Activated naive CD4-positive, alpha-beta T cell treated with anti-CD3 and anti-CD28 coated beads, Interleukin-2, amount 10 ng/mL, durations not matched to agents 7 days and 5 days (primary cell): ENCODE results near the gene HES1.

Source experiments
- CTCF ChIA-PET: fragments of 350-600 bp; sonication (Branson Sonifier 250); formaldehyde crosslinking; loops from one replicate; lab custom pipeline; 2021; ENCODE audit warnings: antibody characterized with exemption; lab: Charles Lee
- DNase-seq: peaks from one replicate; pipeline ENCODE4 v3.0.0-alpha.2; 2020
- H3K27ac Mint-ChIP-seq: one replicate; pipeline ENCODE4 v1.8.0; 2021; ENCODE audit warnings: mild to moderate bottlenecking, moderate library complexity, mixed read lengths
- H3K27me3 Mint-ChIP-seq: one replicate; pipeline ENCODE4 v1.8.0; 2021; ENCODE audit warnings: mild to moderate bottlenecking, mixed read lengths
- H3K36me3 Mint-ChIP-seq: one replicate; pipeline ENCODE4 v1.8.0; 2021; ENCODE audit warnings: mixed read lengths
- H3K4me1 Mint-ChIP-seq: one replicate; pipeline ENCODE4 v1.8.0; 2021; ENCODE audit warnings: mixed read lengths
- H3K4me3 Mint-ChIP-seq: one replicate; pipeline ENCODE4 v1.8.0; 2021; ENCODE audit warnings: mild to moderate bottlenecking, moderate library complexity, mixed read lengths
- H3K9me3 Mint-ChIP-seq: one replicate; pipeline ENCODE4 v1.8.0; 2021; ENCODE audit warnings: mixed read lengths

HES1 gene

GRCh38 chr3:194097141-194097882, 38.6 kb upstream of the HES1 start:
- H3K9me3 Mint-ChIP-seq, result no peaks in the 10 kb centered on the region
- H3K4me1 Mint-ChIP-seq, result peaks cover 39% of the 10 kb centered on the region
- no peak for DNase-seq
- no peak overlapping the region for H3K4me3 Mint-ChIP-seq
- peaks cover 56% of the 10 kb centered on the region for H3K27me3 Mint-ChIP-seq
- CTCF ChIA-PET, result no interaction called here
- no peak overlapping the region for H3K27ac Mint-ChIP-seq
- no peaks in the 10 kb centered on the region for H3K36me3 Mint-ChIP-seq

DNA sequence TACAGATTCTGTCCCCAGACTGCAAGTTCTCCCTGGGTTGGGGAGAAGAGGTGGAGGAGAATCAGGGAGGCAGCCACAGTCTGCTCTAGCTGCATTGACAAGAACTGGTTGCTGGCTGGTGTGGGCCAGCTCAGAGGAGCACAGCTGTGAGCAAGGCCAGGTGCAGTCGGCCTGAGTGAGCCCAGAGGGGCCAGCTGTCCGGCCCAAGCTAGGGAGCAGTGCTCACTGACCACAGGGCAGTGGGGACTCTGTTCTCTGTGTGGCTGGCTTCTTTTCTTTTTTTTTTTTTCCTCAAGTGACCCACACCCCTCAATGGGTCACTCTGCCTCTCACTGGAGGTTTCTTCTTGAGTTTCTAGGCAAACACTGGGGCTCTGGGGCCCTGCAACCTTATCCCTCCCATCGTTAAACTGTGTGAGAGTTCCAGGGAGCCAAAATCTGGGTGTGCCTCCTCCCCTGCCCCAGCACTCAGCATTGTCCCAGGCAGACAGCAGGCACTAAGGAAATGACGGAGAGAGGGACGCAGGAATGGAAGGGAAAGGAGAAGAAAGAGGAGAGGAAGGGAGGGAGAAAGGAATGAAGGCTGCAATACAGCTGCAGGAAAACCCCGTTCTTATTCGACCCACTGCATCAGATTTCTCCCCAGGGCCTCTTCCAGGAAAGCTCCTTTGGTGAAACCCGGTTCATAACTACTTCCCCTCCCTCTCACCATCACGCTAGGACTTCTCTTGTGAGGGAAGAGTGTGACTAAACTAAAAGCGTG, 37.7 kb upstream of the HES1 start:
- H3K27me3 Mint-ChIP-seq, result peaks cover 59% of the 10 kb centered on the region
- no peak for DNase-seq
- no peak overlapping the region for H3K4me3 Mint-ChIP-seq
- no peaks in the 10 kb centered on the region for H3K9me3 Mint-ChIP-seq
- H3K4me1 Mint-ChIP-seq, result peaks cover 46% of the 10 kb centered on the region
- no peak overlapping the region for H3K27ac Mint-ChIP-seq
- H3K36me3 Mint-ChIP-seq, result no peaks in the 10 kb centered on the region
- CTCF ChIA-PET, result no interaction called here

GRCh38 chr3:194098843-194099183, 37.1 kb upstream of the HES1 start:
- no peak overlapping the region for H3K27ac Mint-ChIP-seq
- CTCF ChIA-PET, result no interaction called here
- peaks cover 50% of the 10 kb centered on the region for H3K4me1 Mint-ChIP-seq
- no peak overlapping the region for H3K4me3 Mint-ChIP-seq
- no peaks in the 10 kb centered on the region for H3K9me3 Mint-ChIP-seq
- H3K27me3 Mint-ChIP-seq, result peaks cover 60% of the 10 kb centered on the region
- H3K36me3 Mint-ChIP-seq, result no peaks in the 10 kb centered on the region
- DNase-seq, result no peak

GRCh38 chr3:194099215-194099614, 36.7 kb upstream of the HES1 start:
- peaks cover 52% of the 10 kb centered on the region for H3K4me1 Mint-ChIP-seq
- H3K27me3 Mint-ChIP-seq, result peaks cover 61% of the 10 kb centered on the region
- no peaks in the 10 kb centered on the region for H3K36me3 Mint-ChIP-seq
- DNase-seq, result no peak
- H3K27ac Mint-ChIP-seq, result no peak overlapping the region
- CTCF ChIA-PET, result no interaction called here
- H3K9me3 Mint-ChIP-seq, result no peaks in the 10 kb centered on the region
- no peak overlapping the region for H3K4me3 Mint-ChIP-seq

DNA sequence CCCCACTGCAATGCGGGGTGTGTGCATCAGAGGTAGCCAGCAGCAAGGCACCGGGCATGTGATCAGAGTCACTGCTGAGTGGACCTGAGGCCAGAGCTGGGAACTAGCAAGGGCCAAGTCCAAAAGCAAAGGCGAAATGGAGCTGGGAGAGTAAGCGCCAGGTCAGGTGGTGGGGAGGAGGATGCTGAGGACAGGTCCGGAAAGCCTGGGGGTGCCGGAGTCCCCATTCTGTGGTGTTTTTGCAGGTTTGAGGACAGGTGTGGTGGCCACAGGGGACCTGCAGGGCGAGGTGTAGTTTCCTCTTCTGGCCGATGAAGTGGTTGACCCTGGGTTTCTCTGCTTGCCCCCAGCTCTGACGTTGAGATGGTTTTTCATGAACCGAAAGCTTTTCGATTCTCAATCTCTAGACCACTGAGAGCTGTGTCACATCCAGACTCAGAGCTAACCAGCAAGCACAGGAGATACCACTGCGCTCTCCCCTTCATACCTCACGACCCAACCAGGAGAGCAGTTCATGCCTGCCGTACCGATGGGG, 35.0 kb upstream of the HES1 start:
- H3K4me1 Mint-ChIP-seq, result peaks cover 42% of the 10 kb centered on the region

DNA sequence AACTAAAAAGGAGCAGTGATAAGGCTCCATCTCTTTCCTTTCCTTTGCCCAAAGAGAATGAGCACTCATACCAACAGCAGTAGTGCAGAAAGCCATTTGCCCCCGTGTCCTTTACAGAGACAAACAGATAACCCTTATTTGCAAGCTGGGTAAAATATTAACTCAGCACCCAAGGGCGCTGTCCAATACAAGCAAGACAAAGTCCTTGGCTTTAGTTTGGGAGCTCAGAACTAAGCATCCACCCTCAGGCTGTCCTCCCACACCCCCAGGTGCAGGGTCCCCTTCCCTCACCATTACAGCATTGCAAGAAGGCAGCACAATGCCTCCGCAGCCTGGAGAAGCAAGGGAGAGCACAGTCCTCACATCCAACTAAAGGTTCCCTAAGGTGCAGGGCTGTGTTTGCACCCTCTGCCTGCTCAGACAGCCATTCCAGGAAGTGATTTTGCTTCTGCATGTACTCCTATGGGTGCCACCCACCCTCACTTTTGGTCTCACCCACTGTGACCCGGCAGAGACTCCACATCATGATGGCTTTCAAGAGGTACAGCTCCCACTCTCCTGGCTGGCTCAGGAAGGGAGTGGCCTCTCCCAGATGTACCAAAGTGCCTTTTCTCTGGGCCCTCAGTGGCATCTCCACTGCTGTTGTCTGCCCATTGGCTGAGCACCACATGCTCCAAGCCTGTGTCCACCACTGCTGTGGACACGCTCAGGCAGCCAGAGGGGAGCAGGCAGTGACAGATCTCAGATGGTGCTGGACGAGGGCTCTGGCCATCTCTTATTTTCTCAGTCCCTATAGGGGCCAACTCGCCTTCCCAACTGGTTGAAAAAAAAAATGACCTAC, 34.1 kb upstream of the HES1 start:
- Mint-ChIP-seq H3K4me3 (no peak overlapping the region), H3K9me3 (no peaks in the 10 kb centered on the region), H3K27me3 (peaks cover 84% of the 10 kb centered on the region), H3K27ac (no peak overlapping the region), H3K36me3 (no peaks in the 10 kb centered on the region), H3K4me1 (peaks cover 39% of the 10 kb centered on the region)
- DNase-seq, result no peak
- CTCF ChIA-PET, result no interaction called here

More for the DNA sequence above, 35.0 kb upstream of the HES1 start:
- Mint-ChIP-seq H3K27ac (no peak overlapping the region), H3K36me3 (no peaks in the 10 kb centered on the region), H3K27me3 (peaks cover 77% of the 10 kb centered on the region), H3K9me3 (no peaks in the 10 kb centered on the region), H3K4me3 (no peak overlapping the region)
- CTCF ChIA-PET, result no interaction called here
- DNase-seq, result no peak

- Mint-ChIP-seq H3K4me1 (peaks cover 37% of the 10 kb centered on the region), H3K27me3 (peaks cover 84% of the 10 kb centered on the region)
Observed at GRCh38 chr3:194102436-194102835, 33.5 kb upstream of the HES1 start.

GRCh38 chr3:194103505-194103904, 32.4 kb upstream of the HES1 start:
- Mint-ChIP-seq H3K9me3 (no peaks in the 10 kb centered on the region), H3K4me1 (peaks cover 29% of the 10 kb centered on the region), H3K27ac (peak overlapping the region; percentile 70), H3K36me3 (no peaks in the 10 kb centered on the region), H3K4me3 (no peak overlapping the region), H3K27me3 (peaks cover 78% of the 10 kb centered on the region)
- CTCF ChIA-PET, result no interaction called here
- DNase-seq, result peak; percentile 58

More at GRCh38 chr3:194102436-194102835, 33.5 kb upstream of the HES1 start:
- CTCF ChIA-PET, result interaction anchor here (0.9 kb wide), 1 partner anchor 43 kb away, joined by 3 read pairs; no protein-coding TSS in a partner anchor
- no peak for DNase-seq
- Mint-ChIP-seq H3K27ac (no peak overlapping the region), H3K36me3 (no peaks in the 10 kb centered on the region), H3K4me3 (no peak overlapping the region), H3K9me3 (no peaks in the 10 kb centered on the region)

DNA sequence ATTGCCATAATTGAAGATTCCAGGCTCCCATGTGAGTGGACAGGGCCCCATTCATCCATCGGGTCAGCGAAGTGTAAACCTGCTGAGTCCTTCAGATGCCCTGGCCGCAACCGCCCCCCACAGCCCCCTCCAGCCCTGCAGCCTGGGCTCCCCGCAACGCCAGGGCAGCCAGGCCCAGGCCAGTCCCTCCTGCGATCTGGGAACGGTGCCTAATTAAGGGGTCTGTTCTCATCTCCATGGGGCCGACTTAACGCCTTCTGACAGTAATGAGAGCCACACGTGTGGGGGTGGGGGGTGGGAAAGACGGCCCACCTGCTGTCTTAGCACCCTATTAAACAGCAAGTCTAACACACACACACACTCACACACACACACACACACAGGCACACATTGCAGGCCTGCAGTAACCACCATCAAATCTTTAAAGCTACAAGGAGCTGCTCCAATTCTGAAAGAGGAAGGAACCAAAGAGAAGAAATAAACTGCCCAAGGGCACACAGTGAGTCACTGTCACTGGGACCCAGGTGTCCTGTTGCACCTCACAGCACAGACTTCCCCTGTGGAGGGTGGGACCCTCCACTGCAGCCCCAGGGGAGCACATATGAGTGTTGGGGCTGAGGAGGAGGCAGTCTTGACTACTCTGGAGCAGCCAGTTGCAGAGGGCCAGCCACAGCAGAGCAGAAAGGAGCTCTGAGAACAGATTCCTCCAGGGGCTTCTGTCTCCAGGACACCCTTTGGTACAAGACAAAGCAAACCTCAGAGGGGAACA, 31.8 kb upstream of the HES1 start:
- Mint-ChIP-seq H3K36me3 (no peaks in the 10 kb centered on the region), H3K27ac (no peak overlapping the region), H3K4me1 (peaks cover 23% of the 10 kb centered on the region), H3K27me3 (peaks cover 72% of the 10 kb centered on the region), H3K9me3 (no peaks in the 10 kb centered on the region), H3K4me3 (no peak overlapping the region)
- CTCF ChIA-PET, result no interaction called here
- no peak for DNase-seq

- H3K27ac Mint-ChIP-seq, result no peak overlapping the region
- no peaks in the 10 kb centered on the region for H3K9me3 Mint-ChIP-seq
- CTCF ChIA-PET, result no interaction called here
- H3K4me1 Mint-ChIP-seq, result peaks cover 19% of the 10 kb centered on the region
- no peak for DNase-seq
- H3K36me3 Mint-ChIP-seq, result no peaks in the 10 kb centered on the region
- H3K4me3 Mint-ChIP-seq, result no peak overlapping the region
- H3K27me3 Mint-ChIP-seq, result peaks cover 62% of the 10 kb centered on the region
Observed at GRCh38 chr3:194105292-194105691, 30.7 kb upstream of the HES1 start.

DNA sequence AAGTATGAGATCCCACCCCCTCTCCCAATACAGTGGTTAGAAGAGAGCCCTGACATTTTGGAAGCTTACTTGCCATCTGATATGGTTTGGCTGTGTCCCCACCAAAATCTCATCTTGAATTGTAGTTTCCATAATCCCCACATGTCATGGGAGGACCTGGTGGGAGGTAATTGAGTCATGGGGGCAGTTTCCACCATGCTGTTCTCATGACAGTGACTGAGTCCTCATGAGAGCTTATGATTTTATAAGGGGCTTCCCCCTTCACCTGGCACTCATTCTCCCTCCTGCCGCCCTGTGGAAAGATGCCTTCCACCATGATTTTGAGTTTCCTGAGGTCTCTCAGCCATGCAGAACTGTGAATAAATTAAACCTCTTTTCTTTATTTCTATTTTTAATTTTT, 28.8 kb upstream of the HES1 start:
- Mint-ChIP-seq H3K4me3 (no peak overlapping the region), H3K4me1 (peaks cover 17% of the 10 kb centered on the region), H3K36me3 (no peaks in the 10 kb centered on the region), H3K9me3 (no peaks in the 10 kb centered on the region), H3K27me3 (peaks cover 57% of the 10 kb centered on the region), H3K27ac (no peak overlapping the region)
- CTCF ChIA-PET, result no interaction called here
- no peak for DNase-seq

DNA sequence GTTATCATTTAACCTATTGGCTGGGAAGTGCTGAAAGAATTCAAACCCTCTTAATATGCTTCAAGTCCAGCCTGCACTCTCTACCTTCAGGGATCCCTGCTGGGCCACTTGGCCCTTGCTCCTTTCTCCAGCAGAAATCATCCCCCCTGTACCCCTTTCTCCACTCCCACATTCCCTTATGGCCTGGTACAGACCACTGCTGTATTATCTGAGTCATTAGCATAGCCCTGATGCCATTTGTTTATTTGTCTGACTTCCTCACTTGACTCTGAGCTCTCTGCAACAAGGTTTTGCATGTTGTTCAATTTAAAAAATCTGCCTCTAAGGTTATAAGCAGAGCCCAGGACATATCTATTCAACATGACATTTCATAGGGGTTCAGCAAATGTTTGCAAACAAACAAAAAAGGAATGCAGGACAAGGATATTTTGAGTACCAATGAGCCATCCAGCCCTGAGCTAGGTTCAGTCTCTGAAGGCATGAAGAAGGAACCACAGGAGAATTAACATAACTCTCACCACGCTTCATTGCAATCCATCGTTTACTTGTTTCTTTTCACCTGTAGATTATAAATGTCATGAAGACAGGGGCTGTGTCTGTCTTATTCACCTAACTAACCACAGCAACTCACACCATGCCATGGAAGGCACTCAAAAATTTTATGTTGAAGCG, 26.6 kb upstream of the HES1 start:
- H3K9me3 Mint-ChIP-seq, result no peaks in the 10 kb centered on the region
- H3K27ac Mint-ChIP-seq, result no peak overlapping the region
- no peak for DNase-seq
- H3K4me3 Mint-ChIP-seq, result no peak overlapping the region
- H3K4me1 Mint-ChIP-seq, result no peaks in the 10 kb centered on the region
- H3K36me3 Mint-ChIP-seq, result no peaks in the 10 kb centered on the region
- H3K27me3 Mint-ChIP-seq, result peaks cover 51% of the 10 kb centered on the region
- CTCF ChIA-PET, result interaction anchor here (1.3 kb wide), 1 partner anchor 206 kb away, joined by 3 read pairs; no protein-coding TSS in a partner anchor

GRCh38 chr3:194110483-194110882, 25.5 kb upstream of the HES1 start:
- Mint-ChIP-seq H3K36me3 (no peaks in the 10 kb centered on the region), H3K9me3 (no peaks in the 10 kb centered on the region), H3K27me3 (peaks cover 47% of the 10 kb centered on the region), H3K4me3 (no peak overlapping the region), H3K27ac (no peak overlapping the region), H3K4me1 (no peaks in the 10 kb centered on the region)
- CTCF ChIA-PET, result interaction anchor here (1.3 kb wide), 1 partner anchor 205 kb away, joined by 3 read pairs; no protein-coding TSS in a partner anchor
- DNase-seq, result no peak
